K562 (cell line): ENCODE results near the gene ERRFI1. TPM values are rescaled to one million over a fixed set of nuclear protein-coding genes. Genes with fewer than 3 reads are reported as not detected.

Experiments used
- ATAC-seq: fragments of 200-7000 bp; cut with Tn5 transposase; 3 replicates; pipeline ENCODE4 v1.9.1; 2020; ENCODE audit warnings: moderate library complexity
- BruUV-seq: library from RNA; stranded (reverse); fragments of 400-500 nt; replicated peaks from 2 replicates; lab custom pipeline; 2021; lab: Mats Ljungman, UMichigan
- CTCF ChIA-PET: fragments of 300-600 bp; formaldehyde crosslinking; extraction: SDS; loops from one replicate; lab custom pipeline; 2021; ENCODE audit warnings: low intra/inter-chr PET ratio; lab: Yijun Ruan, JAX
- POLR2A ChIA-PET: fragments of 300-600, 350-650 bp; sonication (Branson Sonifier 250); formaldehyde crosslinking; extraction: SDS; loops from one replicate; lab custom pipeline; 2021; ENCODE audit warnings: antibody characterized with exemption, inconsistent platforms; lab: Yijun Ruan, JAX
- DNase-seq, 4 experiments: peaks; one replicate each; pipeline versions ENCODE4 v3.0.0 to v3.0.0-alpha.2; 2011 to 2018; ENCODE audit warnings: low spot score in 3 of 4, mixed read lengths in 3 of 4; ENCODE audit errors: extremely low read depth in 1 of 4
- FAIRE-seq: peaks from 2 replicates; lab custom pipeline; 2011; peaks lifted over from hg19 to GRCh38; lab: Jason Lieb, UNC
- H2AFZ ChIP-seq: 2 replicates; pipeline ENCODE4 v1.6.0; 2011; ENCODE audit warnings: low read depth, low read length, control low read depth, inconsistent platforms
- H3K27ac ChIP-seq: fragments of 200-600 bp; 3 replicates; pipeline ENCODE4 v1.8.0; 2011; ENCODE audit warnings: low read depth, mild to moderate bottlenecking, control low read depth, inconsistent platforms, low read length, moderate library complexity, mixed read lengths; ENCODE audit errors: extremely low read depth
- H3K27me3 ChIP-seq, 2 experiments: fragments of 300-600 bp in 1 of 2; 2 replicates in 1 of 2; 3 replicates in 1 of 2; pipeline versions ENCODE4 v1.6.0 to v1.8.0; 2011; ENCODE audit warnings: inconsistent platforms in 2 of 2, low read length in 2 of 2, mild to moderate bottlenecking in 1 of 2, mixed read lengths in 1 of 2, moderate library complexity in 1 of 2; ENCODE audit not compliant: control insufficient read depth in 2 of 2, insufficient read depth in 2 of 2
- H3K36me3 ChIP-seq: fragments of 300-600 bp; 3 replicates; pipeline ENCODE4 v1.8.0; 2011; ENCODE audit warnings: mild to moderate bottlenecking, low read length, inconsistent platforms; ENCODE audit not compliant: control insufficient read depth, insufficient read depth
- H3K4me1 ChIP-seq, 2 experiments: fragments of 200-600 bp in 1 of 2; replicated peaks in 1 of 2; 2 replicates in 1 of 2; 3 replicates in 1 of 2; pipeline versions ENCODE4 v1.5.1 to v1.8.0; 2011; ENCODE audit warnings: inconsistent platforms in 2 of 2, low read length in 2 of 2, mild to moderate bottlenecking in 1 of 2, mixed read lengths in 1 of 2, moderate library complexity in 1 of 2; ENCODE audit not compliant: control insufficient read depth in 2 of 2, insufficient read depth in 2 of 2
- H3K4me2 ChIP-seq: 2 replicates; pipeline ENCODE4 v1.6.1; 2011; ENCODE audit warnings: low read length, control low read depth, inconsistent platforms, mixed read lengths; ENCODE audit not compliant: insufficient read depth
- H3K4me3 ChIP-seq: fragments of 200-600 bp; sonication (generic), shearing (Covaris generic); 2 replicates; pipeline ENCODE4 v1.5.1; 2016; ENCODE audit warnings: control low read depth, inconsistent platforms
- H3K79me2 ChIP-seq: fragments of 200-600 bp; 3 replicates; pipeline ENCODE4 v1.8.0; 2011; ENCODE audit warnings: low read length, inconsistent platforms; ENCODE audit not compliant: control insufficient read depth, insufficient read depth
- H3K9ac ChIP-seq, 2 experiments: 2 replicates each; pipeline versions ENCODE4 v1.6.0 to v1.6.1; 2011; ENCODE audit warnings: low read depth in 2 of 2, low read length in 2 of 2, control low read depth in 1 of 2, inconsistent platforms in 1 of 2, mild to moderate bottlenecking in 1 of 2, mixed read lengths in 1 of 2; ENCODE audit not compliant: insufficient read depth in 1 of 2
- H3K9me1 ChIP-seq: one replicate; pipeline ENCODE4 v1.6.0; 2011; ENCODE audit warnings: inconsistent platforms, mild to moderate bottlenecking, low read length, moderate library complexity; ENCODE audit not compliant: control insufficient read depth, insufficient read depth
- H3K9me3 ChIP-seq: replicated peaks from 2 replicates; pipeline ENCODE4 v1.5.1; 2011; ENCODE audit warnings: low read depth, low read length, inconsistent platforms; ENCODE audit not compliant: control insufficient read depth, insufficient read depth
- H4K20me1 ChIP-seq: replicated peaks from 2 replicates; pipeline ENCODE4 v1.6.1; 2011; ENCODE audit warnings: low read length, inconsistent platforms, mixed read lengths; ENCODE audit not compliant: control insufficient read depth, insufficient read depth
- CBX5 ChIP-seq: IDR thresholded peaks from 2 replicates; pipeline ENCODE4 v1.6.1; 2014; ENCODE audit warnings: low read depth, borderline replicate concordance
- CHD2 ChIP-seq: IDR thresholded peaks from 2 replicates; pipeline ENCODE4 v1.6.1; 2011; ENCODE audit warnings: low read depth, low read length
- FOXJ2 ChIP-seq: fragments of 200-800 bp; sonication (Bioruptor generic); IDR thresholded peaks from 2 replicates; pipeline ENCODE4 v1.6.1; 2016; ENCODE audit warnings: missing genetic modification characterization, missing compliant biosample characterization
- GTF2F1 ChIP-seq: IDR thresholded peaks from 2 replicates; pipeline ENCODE4 v1.6.1; 2011; ENCODE audit warnings: low read depth, low read length, improper control_type of control experiment
- MAFG ChIP-seq: fragments of 450-650 bp; conservative IDR thresholded peaks from 2 replicates; pipeline ENCODE4 v1.6.1; 2016; ENCODE audit warnings: missing genetic modification characterization, missing compliant biosample characterization
- MAZ ChIP-seq, 2 experiments: fragments of 450-650 bp in 1 of 2; sonication (generic) in 1 of 2; formaldehyde crosslinking; IDR thresholded peaks in 1 of 2; conservative IDR thresholded peaks in 1 of 2; 2 replicates each; pipeline versions ENCODE4 v1.4.0 to v1.5.0; 2020; ENCODE audit warnings: mild to moderate bottlenecking in 1 of 2, missing genetic modification reagents in 1 of 2
- MED1 ChIP-seq: sonication (generic); formaldehyde crosslinking; IDR thresholded peaks from 2 replicates; pipeline ENCODE4 v1.8.1; 2023; ENCODE audit warnings: missing genetic modification reagents, borderline replicate concordance
- POLR2AphosphoS5 ChIP-seq: IDR thresholded peaks from 2 replicates; pipeline ENCODE4 v1.6.1; 2011; ENCODE audit warnings: mild to moderate bottlenecking, low read depth, low read length, moderate library complexity; ENCODE audit not compliant: control insufficient read depth, insufficient read depth
- SP1 ChIP-seq: sonication (generic); formaldehyde crosslinking; IDR thresholded peaks from 2 replicates; pipeline ENCODE4 v1.8.1; 2022; ENCODE audit warnings: mild to moderate bottlenecking, missing genetic modification reagents
- ZBTB1 ChIP-seq: sonication (generic); formaldehyde crosslinking; IDR thresholded peaks from 2 replicates; pipeline ENCODE4 v1.8.1; 2023; ENCODE audit warnings: missing genetic modification reagents, low read depth, mild to moderate bottlenecking, borderline replicate concordance
- WGBS: fragments of 100-300 bp; shearing (Covaris generic); methylation state at CpG from one replicate; pipeline ENCODE4 v1.1.6; 2016; ENCODE audit warnings: low coverage, mixed read lengths; ENCODE audit not compliant: insufficient coverage; ENCODE audit errors: missing lambda C conversion rate; 5-methylcytosine and 5-hydroxymethylcytosine counted together
- in situ Hi-C: fragments of 300-500 bp; cut with MboI; formaldehyde crosslinking; loops from 4 replicates; pipeline ENCODE4 v1.15.0; 2018; ENCODE audit warnings: inconsistent platforms, mixed read lengths
- intact Hi-C: fragments of 100-400 bp; cut with micrococcal nuclease; formaldehyde crosslinking; loops from 2 replicates; pipeline ENCODE4 v1.14.2; 2022
- polyA plus RNA-seq, 8 experiments: library from polyadenylated mRNA; depleted of rRNA in 4 of 8; stranded (reverse) in 5 of 8; unstranded in 3 of 8; fragments of >200 nt; fragmentation: Nextera tagmentation in 2 of 8; fragmentation: Illumina TruSeq in 1 of 8; extraction: Ambion mirVana in 2 of 8; extraction: Trizol in 1 of 8; gene quantifications; 2 replicates each; pipeline versions ENCODE4 v1.2.1 to v1.2.3, GENCODE V29; 2011 to 2014; ENCODE audit warnings: inconsistent platforms in 1 of 8, missing spikeins in 1 of 8
- total RNA-seq, 7 experiments: library from RNA; depleted of rRNA in 6 of 7; stranded (reverse); fragments of >200 nt in 6 of 7; fragmentation: Illumina TruSeq in 2 of 7; extraction: Trizol in 2 of 7; gene quantifications; 2 replicates each; pipeline versions ENCODE4 v1.2.1 to v1.2.3, GENCODE V29; 2011 to 2021; ENCODE audit warnings: low replicate concordance in 1 of 7
- TF ChIP-seq, protein P1 (sequence below): sonication (generic); formaldehyde crosslinking; IDR thresholded peaks from 2 replicates; pipeline ENCODE4 v1.8.0; 2022; ENCODE audit warnings: mild to moderate bottlenecking, missing genetic modification reagents, borderline replicate concordance

Gene ERRFI1
- total and polyA plus RNA-seq, 9 of the 15 experiments (the other 6 are each of a cell fraction or from before 2014, with no cell fraction given): 0.67 to 4.4 (median 1.1) TPM

DNA sequence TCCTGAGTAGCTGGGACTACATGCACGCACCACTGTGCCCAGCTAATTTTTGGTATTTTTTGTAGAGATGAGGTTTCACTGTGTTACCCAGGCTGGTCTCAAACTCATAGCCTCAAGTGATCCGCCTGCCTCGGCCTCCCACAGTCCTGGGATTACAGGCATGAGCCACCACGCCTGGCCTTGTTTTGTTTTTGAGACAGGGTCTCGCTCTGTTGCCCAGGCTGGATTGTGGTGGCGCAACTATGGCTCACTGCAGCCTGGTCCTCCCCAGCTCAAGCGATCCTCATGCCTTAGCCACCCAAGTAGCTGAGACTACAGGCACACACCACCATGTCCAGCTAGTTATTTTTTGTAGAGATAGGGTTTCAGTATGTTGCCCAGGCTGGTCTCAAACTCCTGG lies 38.6 kb downstream of the ERRFI1 start:
- CTCF ChIA-PET: interaction anchor here (0.6 kb wide), 1 partner anchor 1005 kb away, joined by 3 read pairs; no protein-coding TSS in a partner anchor

DNA sequence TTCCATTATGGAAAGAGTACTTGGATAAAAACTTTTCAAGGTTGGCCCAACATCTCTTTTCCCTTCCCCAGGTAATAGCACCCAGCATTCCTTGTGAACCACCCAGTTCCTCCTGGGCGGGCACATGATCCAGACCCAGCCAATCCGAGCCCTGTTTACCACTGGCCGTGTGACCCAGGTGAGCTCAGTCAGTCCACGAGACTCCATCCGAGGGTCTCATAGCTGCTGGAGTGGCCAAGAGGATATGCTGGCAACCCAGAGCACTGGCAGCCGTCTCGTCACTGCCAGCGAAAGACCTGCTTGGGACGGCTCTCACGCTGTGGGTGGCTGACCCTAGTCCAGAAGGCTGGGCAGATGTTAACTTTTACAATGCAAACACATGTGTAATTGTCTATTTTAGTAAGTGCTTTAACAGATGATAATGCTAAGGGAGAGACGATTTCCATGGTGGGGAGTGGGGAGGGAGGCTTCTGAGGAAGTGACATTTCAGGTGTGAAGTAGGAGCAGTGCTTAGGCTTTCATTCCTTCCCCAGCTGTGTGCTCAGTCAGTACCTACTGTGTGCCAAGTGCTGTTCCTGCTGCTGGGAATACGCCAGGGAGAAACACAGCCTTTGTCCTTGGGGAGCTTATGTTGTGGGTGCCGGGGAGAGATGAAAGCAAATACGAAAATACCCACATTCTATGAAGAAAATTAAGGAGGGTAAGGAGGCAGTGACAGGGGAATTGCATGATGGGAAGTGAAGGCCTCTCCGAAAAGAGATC lies 40.1 kb downstream of the ERRFI1 start:
- Histone ChIP-seq H3K4me3 (no peak overlapping the region), H3K9ac (no peak overlapping the region; a peak in 1 of 4 replicates), H3K36me3 (peaks cover 57% of the 10 kb centered on the region), H3K4me2 (no peak overlapping the region), H3K9me3 (no peaks in the 10 kb centered on the region), H3K9me1 (peaks cover 3% of the 10 kb centered on the region), H3K27ac (no peak overlapping the region), H3K79me2 (0 out of 3 replicates have a peak, but pooled peaks cover 13% of the 10 kb centered on the region), H3K4me1 (no peaks in the 10 kb centered on the region; a peak in 3 of 5 replicates), H4K20me1 (peaks cover 11% of the 10 kb centered on the region), H3K27me3 (no peaks in the 10 kb centered on the region), H2AFZ (no peak overlapping the region)
- ATAC-seq (no peak; the same call in 2 of the 3 replicates), DNase-seq (no peak), FAIRE-seq (no peak)
- 90% methylated on average over 15 of the region's 15 CpGs for WGBS
- intact Hi-C loops: no loop called here
- ChIA-PET CTCF (interaction anchor here (1.2 kb wide), 1 partner anchor 31 kb away, joined by 3 read pairs; no protein-coding TSS in a partner anchor), POLR2A (interaction anchor here (0.7 to 0.9 kb wide), 3 partner anchors 16 to 323 kb away, joined by 3 read pairs; no protein-coding TSS in a partner anchor)
- no TSS peak for BruUV-seq
- in situ Hi-C loops: no loop called here
- TF ChIP-seq CHD2 (no peak), MED1 (no peak), GTF2F1 (no peak), CBX5 (no peak), POLR2AphosphoS5 (peak; percentile 32; the same call in 1 of the 2 replicates), MAZ (CRISPR knock-in tag; conservative IDR thresholded peaks at IDR 0.05 in 1 of 2, IDR thresholded peaks at IDR 0.05 in 1 of 2) (no peak), MAFG (no peak), ZBTB1 (CRISPR knock-in tag) (no peak), FOXJ2 (tag) (no peak)
- TF ChIP-seq, protein P1, sequence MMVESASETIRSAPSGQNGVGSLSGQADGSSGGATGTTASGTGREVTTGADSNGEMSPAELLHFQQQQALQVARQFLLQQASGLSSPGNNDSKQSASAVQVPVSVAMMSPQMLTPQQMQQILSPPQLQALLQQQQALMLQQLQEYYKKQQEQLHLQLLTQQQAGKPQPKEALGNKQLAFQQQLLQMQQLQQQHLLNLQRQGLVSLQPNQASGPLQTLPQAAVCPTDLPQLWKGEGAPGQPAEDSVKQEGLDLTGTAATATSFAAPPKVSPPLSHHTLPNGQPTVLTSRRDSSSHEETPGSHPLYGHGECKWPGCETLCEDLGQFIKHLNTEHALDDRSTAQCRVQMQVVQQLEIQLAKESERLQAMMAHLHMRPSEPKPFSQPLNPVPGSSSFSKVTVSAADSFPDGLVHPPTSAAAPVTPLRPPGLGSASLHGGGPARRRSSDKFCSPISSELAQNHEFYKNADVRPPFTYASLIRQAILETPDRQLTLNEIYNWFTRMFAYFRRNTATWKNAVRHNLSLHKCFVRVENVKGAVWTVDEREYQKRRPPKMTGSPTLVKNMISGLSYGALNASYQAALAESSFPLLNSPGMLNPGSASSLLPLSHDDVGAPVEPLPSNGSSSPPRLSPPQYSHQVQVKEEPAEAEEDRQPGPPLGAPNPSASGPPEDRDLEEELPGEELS (CRISPR knock-in tag): no peak

More for the DNA sequence above, 38.6 kb downstream of the ERRFI1 start:
- ATAC-seq (no peak), DNase-seq (no peak), FAIRE-seq (peak; percentile 19)
- no peak for TF ChIP-seq SP1 (CRISPR knock-in tag)
- peaks cover 46% of the 10 kb centered on the region for H3K36me3 ChIP-seq
- intact Hi-C loops: no loop called here
- no peaks in the 10 kb centered on the region; a peak in 3 of 5 replicates for H3K4me1 ChIP-seq
- H3K9ac ChIP-seq: 0 out of 4 replicates have a peak overlapping the region, but pooled peaks of 1 of the 2 experiments have one; percentile 19
- POLR2A ChIA-PET: interaction anchor here (0.6 kb wide), 1 partner anchor 15 kb away, joined by 3 read pairs; no protein-coding TSS in a partner anchor
- H3K79me2 ChIP-seq: 0 out of 3 replicates have a peak, but pooled peaks cover 10% of the 10 kb centered on the region
- no peaks in the 10 kb centered on the region for H3K27me3 ChIP-seq
- no peak overlapping the region for H2AFZ ChIP-seq
- no peak overlapping the region for H3K27ac ChIP-seq
- no peaks in the 10 kb centered on the region for H3K9me3 ChIP-seq
- peaks cover under 1% of the 10 kb centered on the region for H4K20me1 ChIP-seq
- 97% methylated on average over 7 of the region's 7 CpGs for WGBS
- H3K9me1 ChIP-seq: peaks cover 3% of the 10 kb centered on the region
- H3K4me3 ChIP-seq: no peak overlapping the region
- in situ Hi-C loops: no loop called here
- no TSS peak for BruUV-seq
- no peak overlapping the region for H3K4me2 ChIP-seq
